Astrocyte of the spinal cord (primary cell): ENCODE results near the gene POLE3.

Source experiments
- DNase-seq: peaks from one replicate; pipeline ENCODE4 v3.0.0; 2011; ENCODE audit warnings: low read depth, low spot score
- H3K4me3 ChIP-seq: 2 replicates; pipeline ENCODE4 v1.5.1; 2011; ENCODE audit warnings: low read depth, mild to moderate bottlenecking, low read length, moderate library complexity
- in situ Hi-C: cut with HindIII; loops from 2 replicates; pipeline ENCODE4 v1.10.0; 2017; ENCODE audit warnings: low sequenced_read_pairs
- TF ChIP-seq, protein P1 (sequence below): IDR thresholded peaks from 2 replicates; pipeline ENCODE4 v1.5.1; 2012; ENCODE audit warnings: low read depth, mild to moderate bottlenecking, low read length, inconsistent platforms

POLE3 gene

DNA sequence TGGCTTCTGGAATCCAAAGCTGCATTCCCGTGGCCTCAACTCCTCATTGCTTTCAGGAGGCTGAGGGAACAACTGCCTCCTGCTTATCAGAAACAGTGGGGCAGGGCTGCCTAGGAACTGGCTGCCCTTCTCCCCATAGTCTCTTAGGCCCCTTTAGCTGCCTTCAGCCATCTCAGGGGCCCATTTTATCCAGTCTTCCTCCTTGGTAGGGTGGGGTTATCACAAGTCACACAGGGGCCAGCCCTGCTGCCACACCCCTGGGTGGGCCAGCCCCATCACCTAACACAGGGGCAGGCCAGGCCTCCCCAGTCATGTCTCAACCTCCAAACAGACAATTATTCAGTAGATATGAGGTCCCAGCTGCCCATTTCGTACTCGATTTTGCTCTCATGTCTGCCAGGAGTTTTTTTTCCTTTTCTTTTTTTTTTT is 13.3 kb downstream of the POLE3 start:
- in situ Hi-C loops: no loop called here
- no peak overlapping the region for H3K4me3 ChIP-seq
- DNase-seq: no peak
- TF ChIP-seq, protein P1, sequence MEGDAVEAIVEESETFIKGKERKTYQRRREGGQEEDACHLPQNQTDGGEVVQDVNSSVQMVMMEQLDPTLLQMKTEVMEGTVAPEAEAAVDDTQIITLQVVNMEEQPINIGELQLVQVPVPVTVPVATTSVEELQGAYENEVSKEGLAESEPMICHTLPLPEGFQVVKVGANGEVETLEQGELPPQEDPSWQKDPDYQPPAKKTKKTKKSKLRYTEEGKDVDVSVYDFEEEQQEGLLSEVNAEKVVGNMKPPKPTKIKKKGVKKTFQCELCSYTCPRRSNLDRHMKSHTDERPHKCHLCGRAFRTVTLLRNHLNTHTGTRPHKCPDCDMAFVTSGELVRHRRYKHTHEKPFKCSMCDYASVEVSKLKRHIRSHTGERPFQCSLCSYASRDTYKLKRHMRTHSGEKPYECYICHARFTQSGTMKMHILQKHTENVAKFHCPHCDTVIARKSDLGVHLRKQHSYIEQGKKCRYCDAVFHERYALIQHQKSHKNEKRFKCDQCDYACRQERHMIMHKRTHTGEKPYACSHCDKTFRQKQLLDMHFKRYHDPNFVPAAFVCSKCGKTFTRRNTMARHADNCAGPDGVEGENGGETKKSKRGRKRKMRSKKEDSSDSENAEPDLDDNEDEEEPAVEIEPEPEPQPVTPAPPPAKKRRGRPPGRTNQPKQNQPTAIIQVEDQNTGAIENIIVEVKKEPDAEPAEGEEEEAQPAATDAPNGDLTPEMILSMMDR: no peak

DNA sequence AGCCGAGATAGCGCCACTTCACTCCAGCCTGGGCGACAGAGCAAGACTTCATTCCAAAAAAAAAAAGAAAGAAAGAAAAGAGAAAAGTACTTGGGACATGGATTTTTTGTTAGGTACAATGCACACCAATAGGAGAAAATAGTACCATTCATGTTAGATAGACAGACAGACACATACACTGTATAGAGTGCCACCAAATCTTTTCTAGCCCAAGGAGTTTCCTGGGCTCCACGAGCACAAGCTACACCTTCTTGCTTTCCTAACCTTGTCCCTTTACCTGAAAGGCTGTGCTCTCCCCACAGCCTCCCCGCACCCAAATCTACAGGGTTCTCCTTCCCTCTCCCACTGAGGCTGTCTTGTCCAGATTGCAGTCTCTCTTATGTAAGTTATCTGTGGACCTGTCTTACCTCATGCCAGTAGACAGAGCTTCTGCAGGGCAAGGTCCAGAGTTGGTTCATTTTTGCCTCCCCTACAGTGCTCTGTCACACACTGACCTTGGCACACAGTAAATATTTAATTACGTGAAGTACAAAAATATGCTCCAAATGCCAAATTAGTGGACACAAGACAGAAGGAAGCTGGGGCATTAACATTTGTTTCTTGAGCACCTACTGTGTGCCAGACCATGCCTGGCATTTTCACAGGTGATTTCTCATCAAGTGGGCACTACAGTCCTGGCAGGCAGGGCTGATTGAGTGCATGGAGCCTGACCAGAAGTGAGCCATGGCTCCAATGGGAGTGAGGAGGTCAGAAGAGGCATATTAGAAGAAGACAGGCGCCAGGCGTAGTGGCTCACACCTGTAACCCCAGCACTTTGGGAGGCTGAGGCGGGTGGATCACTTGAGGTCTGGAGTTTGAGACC is 15.2 kb downstream of the POLE3 start:
- DNase-seq: no peak
- TF ChIP-seq, protein P1: no peak
- H3K4me3 ChIP-seq: no peak overlapping the region
- in situ Hi-C loops: no loop called here

DNA sequence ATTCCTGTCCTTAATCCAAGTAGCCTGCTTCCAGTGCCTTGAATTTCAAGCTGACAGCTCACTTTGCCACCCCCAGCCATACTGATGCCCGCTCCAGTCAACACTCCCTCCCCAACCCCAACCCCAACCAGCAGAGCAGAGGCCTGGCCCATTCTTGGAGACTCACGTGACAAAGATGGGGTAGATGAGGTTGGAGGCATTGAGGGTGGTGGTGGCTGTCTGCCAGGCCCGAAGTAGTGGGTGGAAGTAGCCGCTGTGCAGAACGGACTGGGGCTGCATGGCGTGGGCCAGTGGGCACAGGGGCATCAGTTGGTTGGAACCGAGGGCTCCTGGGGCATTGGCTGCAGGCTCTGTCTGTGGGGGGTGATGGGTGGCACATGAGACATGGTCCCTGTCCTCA is 17.2 kb downstream of the POLE3 start:
- no peak overlapping the region for H3K4me3 ChIP-seq
- DNase-seq: no peak
- in situ Hi-C loops: no loop called here
- TF ChIP-seq, protein P1: no peak

DNA sequence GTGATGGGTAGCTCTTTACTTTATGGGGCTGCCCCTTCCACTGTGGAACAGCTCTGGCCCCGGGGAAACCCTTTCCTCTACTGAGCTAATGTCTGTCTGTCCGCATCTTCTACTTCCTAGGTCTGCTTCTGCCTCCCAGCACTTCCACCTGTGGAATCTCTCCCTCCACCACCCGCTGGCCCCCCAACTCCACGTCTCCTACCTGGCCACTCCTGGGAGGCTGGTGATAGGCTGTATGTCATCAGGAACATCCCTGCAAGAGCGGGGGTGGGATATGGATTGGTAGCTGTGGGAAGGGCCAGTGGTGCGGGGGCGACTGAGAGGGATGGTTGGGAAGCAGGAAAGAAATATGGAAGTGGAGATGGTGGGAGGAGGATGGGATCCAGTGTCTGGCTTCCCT is 18.6 kb downstream of the POLE3 start:
- in situ Hi-C loops: no loop called here
- no peak for DNase-seq
- H3K4me3 ChIP-seq: no peak overlapping the region
- TF ChIP-seq, protein P1: no peak

DNA sequence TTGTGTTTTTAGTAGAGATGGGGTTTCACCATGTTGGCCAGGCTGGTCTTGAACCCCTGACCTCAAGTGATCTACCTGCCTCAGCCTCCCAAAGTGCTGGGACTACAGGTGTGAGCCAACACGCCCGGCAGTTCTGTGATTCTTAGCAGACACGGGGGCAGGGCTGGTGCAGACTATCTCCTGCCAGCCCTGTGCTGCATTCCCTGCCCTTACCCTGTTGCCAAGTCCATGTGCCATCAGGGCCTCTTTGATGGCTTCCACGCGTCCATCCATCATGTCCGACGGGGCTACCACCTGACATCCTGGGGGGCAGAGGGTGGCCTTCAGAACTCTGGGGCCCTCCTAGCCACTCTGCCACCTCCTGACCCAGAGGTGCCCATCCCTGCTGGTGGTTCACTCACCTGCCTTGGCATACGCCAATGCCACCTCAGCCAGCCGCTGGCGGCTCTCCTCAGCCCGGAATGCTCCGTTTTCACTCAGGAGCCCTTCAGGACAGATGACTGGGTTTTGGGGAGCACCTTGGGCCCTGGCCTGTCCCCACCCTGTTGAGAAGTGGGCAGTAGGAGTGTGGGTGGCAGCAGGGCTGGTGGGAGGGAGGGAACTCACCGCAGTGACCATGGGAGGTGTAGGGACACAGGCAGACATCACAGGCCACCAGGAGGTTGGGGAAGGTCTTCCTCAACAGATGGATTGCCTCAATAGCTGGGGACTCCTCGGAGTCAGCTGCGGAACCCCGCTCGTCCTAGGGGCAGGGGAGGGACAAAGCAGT is 20.1 kb downstream of the POLE3 start:
- no peak overlapping the region for H3K4me3 ChIP-seq
- TF ChIP-seq, protein P1: no peak
- in situ Hi-C loops: no loop called here
- no peak for DNase-seq

DNA sequence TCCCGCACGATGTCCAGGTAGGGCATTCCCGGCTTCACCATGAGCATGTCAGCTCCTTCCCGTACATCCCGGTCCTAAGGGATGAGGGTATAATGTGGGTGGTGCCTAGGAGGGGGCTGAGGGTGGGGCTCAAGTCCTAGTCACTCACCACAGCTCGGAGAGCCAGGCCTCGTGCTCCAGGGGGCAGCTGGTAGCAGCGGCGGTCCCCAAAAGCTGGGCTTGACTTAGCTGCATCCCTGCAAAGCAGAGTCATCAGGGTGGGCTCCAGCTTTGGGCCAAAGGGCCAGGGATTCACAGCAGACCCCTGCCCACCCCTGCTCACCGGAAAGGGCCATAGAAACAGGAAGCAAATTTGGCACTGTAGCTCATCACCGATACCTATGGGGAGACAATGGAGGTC is 21.0 kb downstream of the POLE3 start:
- TF ChIP-seq, protein P1: no peak
- in situ Hi-C loops: no loop called here
- no peak overlapping the region for H3K4me3 ChIP-seq
- DNase-seq: no peak
